HG03108 (cell line): ENCODE measurements around the gene NR3C2.

Source experiments
- ATAC-seq: cut with Tn5 transposase; IDR thresholded peaks from one replicate; pipeline ENCODE4 v1.9.1; 2021; ENCODE audit warnings: moderate library complexity; ENCODE audit not compliant: unreplicated experiment

NR3C2 gene

DNA sequence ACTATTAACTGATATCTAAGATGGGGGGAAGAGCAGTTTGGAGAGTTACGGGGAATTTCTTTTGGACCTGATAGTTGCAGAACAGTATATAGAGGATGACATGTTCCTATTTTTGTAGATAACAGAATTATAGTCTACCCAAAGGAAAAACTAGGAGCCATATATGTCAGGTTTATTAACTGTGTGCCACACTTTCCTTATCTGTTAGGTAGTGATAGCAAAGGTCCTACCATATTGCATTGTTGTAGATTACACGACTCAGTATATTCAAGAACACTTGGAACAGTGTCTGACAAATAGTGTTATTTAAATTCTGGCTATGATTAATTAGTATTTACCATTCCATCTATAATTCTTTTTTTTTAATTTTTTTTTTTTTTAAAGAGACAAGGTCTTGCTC, 175.3 kb downstream of the NR3C2 start:
- no peak for ATAC-seq

DNA sequence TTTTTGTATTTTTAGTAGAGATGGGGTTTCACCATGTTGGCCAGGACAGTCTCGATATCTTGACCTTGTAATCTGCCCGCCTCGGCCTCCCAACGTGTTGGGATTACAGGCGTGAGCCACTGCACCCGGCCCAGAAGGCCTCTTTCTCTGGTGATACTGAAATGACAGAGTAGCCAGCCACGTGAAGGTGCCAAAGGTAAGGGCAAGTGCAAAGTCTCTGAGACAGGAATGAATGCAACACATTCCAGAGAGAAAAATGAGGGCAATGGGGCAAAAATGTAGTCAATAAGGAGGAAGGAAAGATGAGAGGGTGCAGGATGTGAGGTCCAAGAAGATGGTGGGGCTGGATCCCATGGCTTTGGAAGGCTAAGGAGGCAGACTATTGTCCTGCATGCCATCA, 176.0 kb downstream of the NR3C2 start:
- ATAC-seq: no peak

DNA sequence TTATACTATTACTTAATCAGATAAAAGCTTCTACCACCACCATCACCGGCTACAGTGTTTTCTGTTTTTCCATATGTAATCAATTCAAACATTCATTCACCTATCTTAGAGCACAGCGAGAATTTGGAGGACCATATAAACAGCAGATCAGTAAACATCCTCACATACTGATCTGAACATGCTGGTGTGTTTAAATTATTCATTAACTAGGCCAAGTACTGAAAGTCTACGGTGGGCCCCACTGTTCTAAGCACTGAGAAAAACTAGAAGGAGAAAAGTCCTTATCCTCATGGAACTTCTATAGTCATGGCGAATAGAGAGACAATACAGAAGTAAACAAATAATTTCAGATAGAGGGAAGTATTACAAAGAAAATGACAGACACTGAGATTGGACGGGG, 176.6 kb downstream of the NR3C2 start:
- ATAC-seq: no peak

DNA sequence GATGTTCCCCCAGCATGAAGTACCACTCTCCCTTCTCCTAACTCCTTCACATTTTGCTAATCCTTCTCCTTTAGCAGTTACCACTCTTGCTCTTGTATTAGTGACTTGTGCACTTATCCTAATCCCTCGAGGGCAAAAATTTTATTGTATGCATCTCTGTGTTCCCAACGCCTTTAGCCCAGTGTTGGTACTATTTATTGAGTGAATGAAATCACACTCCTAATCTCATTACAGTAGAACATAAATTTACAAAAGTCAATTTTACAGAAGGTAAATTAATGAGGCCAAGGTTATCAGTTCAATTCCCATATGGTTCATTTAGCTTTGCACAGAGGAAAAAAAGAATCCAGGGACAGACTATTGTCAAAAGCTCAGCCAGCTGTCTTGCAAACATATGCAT, 178.4 kb downstream of the NR3C2 start:
- ATAC-seq: no peak

DNA sequence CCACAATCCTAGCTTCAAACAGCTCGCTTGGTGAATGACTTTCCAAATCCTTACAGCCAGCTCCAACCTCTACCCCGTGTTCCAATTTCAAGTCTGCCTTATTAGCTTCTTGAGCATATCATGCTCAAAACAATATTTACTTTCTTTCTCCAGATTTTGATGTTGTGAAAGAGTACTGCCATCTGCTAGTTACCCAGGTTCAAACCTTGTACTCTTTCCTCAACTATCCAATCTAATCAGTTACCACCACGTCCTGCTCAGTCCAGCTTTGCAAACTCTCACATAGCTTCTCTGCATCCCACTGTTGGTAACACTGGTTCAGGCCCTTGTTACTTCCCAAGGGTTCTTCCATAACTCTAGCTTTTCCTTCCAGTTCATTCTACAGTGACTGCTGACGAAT, 179.1 kb downstream of the NR3C2 start:
- ATAC-seq: no peak

DNA sequence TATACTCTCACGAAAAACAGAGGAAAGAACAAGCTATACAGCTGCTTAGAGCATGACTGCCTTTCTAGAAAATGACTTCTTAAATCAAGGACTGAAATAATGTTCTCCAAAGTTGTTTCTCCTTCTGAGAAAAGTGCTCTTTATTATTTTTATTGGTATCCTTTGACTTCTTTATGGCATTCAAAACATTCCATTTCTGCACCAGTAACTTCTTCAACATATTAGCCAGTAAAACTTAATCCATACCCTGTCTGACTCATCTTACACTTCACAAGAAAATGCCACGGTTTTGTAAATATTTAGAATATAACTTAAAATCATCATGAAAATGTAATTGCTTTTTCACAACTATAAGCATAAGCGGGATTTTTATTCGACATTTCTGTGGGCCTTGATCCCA, 180.4 kb downstream of the NR3C2 start:
- ATAC-seq: no peak

DNA sequence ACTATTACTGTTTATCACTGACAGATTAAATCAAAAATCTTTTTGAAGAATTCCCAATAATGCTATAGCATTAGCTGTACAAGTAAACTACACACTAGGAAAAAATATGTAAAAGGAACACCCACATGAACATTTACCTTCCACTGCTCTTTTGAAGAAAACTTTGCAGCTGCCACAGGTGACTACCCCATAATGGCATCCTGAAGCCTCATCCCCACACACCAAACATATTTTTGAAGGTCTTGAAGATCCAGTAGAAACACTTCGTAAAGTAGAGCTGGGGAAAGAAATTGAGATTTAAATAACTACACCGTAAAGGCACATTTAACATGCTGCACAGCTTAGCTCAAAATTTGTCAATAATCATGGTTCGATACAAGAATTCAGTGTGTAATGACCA, 182.4 kb downstream of the NR3C2 start:
- no peak for ATAC-seq

DNA sequence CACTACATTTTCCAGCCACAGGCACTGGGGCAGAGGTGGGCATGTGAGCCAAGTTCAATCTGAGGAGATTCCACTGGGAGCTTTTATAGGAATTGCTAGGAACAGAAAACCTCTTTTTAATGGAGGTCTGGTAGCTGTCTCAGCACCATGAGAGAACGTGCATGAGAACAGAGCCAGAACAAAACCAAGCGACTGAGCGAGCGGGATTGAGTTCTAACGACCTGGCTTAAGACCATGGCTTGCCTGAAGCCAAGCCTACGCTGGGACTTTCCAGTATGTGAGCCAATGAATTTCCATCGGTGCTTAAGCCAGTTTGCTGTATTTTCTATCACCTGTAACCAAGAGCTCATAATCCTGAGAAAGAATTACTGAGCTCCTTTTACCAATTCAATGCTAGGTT, 183.7 kb downstream of the NR3C2 start:
- ATAC-seq: no peak

DNA sequence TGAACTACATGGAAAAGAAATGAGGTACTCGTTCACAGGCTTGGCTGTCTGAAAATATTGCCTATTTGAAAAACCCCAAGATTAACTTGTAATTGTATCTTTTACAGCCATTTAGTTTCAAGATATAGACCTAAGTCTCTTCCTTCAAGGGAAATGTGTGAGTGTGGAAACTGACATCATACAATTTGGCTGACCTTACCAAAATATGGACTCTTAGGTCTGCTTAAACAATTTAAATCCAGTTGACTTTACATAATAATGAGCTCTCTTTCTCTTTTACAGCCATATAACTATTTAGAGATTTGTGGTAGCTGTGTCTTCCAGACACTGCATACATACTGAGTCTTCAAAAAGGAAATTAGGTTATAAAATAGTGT, 186.9 kb downstream of the NR3C2 start:
- ATAC-seq: no peak

DNA sequence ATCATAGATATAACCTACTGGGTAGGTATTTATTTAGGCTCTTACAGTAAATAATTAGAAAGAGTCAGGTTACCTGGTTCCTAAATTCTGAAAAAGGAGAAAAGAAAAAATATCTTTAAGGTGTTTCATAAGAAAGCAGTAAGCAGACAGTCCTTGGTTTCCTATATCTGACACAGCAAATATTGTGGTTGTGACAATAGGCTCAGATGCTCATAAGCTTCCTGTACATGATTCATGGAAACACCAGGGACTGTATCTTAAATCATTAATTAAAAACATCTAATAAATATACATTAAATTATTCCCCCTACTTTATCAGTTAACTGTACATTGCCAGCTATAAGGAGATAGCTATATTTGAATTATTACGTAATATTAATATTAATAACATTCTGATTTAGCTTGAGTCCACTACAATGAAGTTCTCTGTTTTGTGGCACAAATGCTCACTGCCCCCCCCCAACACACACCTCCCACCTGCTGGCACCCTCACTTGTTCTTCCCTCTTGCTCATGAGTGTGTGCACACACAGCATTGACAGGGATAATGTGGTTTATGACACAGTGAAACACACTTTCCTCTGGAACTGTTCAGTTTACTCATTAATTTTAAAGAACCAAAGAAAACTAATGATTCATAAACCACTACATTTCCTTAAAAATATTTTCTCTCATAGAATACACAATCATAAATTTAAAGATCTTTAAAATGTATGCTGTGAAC, 187.4 kb downstream of the NR3C2 start:
- ATAC-seq: no peak

DNA sequence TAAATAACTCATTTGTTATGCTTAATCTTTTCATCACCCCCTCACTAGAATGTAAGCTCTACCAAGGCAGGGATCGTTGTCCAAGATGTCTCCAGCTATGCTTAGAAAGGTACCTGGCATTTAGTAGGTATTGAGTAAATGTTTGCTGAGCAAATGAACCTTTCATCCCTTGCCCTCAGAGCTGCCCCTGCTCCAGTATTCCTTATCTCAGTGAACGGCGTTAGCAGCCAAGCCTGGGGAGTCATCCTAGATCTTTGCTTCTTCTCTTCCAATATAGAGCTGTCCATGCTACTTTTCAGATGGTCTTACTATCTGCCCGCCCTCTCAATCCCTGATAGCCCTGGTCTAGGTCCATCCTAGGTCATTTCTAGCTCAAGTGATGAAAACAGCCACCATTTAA, 188.4 kb downstream of the NR3C2 start:
- ATAC-seq: no peak

DNA sequence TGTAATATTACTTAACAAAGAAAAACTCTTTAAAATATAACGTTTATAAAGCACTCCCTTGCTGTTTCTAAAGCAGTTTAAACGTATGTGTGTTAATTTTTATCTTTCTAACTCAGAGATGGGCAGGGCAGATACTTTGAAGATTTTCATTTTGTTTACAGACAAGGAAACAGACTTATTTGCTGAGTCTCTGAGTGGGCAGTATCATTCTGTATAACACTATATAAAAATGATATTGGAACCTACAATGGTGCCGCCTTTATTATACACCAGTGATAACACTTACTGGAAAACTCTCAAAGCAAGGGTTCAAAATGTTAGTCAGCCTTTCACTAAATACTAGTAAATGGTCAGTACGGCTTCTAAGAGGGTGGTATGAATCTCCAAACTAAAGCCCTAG, 193.4 kb downstream of the NR3C2 start:
- ATAC-seq: no peak

DNA sequence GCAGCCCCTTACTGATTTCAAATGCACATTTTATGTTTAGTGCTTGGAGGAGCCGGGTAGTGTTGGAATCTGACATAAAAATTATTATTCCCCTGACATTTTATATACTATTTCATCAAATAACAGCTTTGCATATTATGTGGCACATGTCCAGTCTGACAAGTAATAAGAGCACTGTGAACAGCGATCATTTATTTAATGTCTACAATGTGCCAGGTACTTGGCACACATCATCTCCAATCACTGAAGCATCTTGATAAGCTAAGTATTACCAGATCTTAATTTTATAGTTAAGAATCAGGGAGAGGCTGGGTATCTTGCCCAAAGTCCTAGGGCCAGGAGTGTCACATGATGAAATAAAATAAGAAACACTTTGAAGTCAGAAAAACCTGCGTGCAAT, 197.2 kb downstream of the NR3C2 start:
- no peak for ATAC-seq

DNA sequence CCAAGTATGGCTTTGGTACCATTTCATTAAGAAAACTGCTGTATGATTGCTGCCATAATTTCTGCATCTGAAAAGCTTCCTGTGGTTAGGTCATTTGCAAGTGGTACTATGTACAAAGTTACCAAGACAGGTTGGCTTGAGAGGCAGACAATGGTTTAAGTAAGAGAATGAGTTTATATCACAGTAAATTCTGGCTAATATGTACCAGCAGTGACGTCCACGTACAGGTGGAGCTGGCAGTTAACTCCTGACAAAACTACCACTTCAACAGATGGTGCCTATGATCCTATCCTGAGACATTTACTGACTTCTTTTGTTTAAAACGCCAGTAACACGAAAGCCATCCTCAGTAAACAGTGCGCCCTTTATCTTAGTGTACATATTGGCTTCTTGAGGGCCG, 198.4 kb downstream of the NR3C2 start:
- no peak for ATAC-seq

DNA sequence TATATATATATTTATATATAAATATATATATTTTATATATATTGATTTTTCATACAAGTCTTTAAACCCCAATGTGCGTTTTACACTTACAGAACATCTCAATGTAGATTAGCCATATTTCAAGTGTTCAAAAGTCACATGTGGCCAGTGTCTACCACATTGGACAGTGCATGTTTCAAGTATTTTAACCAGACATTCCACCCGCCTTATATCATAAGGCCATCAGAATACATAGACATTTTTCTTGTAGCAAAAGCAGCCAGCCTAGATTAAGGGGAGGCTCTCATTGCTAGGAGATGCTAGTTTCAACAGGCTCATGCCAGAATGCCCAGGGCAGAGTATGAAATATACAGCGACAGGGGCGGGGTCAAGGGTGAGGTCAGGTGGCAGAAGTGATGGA, 202.0 kb downstream of the NR3C2 start:
- no peak for ATAC-seq

DNA sequence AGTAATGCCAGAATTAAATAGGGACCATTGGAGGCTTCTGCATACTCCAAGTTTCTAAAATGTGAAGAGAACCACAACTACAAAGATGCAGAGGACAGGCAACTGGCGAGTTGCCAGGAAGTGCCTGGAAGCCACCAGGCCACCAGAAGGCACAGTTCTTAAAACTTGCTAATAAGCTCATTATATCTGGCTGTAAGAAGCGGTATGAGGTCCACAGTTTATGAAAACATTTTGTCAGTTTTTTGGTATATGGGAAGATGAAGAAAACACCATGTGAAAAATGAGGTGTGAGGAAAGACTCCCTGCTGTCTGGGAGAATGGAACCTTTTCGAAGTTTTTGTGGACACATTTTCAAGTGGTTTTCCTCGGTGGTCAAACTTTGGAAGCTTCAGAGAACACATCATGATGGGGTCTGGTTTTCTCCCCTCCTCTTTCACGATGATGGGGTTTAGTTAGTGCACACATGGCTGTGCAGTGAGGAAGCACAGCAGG, 202.7 kb downstream of the NR3C2 start:
- no peak for ATAC-seq

DNA sequence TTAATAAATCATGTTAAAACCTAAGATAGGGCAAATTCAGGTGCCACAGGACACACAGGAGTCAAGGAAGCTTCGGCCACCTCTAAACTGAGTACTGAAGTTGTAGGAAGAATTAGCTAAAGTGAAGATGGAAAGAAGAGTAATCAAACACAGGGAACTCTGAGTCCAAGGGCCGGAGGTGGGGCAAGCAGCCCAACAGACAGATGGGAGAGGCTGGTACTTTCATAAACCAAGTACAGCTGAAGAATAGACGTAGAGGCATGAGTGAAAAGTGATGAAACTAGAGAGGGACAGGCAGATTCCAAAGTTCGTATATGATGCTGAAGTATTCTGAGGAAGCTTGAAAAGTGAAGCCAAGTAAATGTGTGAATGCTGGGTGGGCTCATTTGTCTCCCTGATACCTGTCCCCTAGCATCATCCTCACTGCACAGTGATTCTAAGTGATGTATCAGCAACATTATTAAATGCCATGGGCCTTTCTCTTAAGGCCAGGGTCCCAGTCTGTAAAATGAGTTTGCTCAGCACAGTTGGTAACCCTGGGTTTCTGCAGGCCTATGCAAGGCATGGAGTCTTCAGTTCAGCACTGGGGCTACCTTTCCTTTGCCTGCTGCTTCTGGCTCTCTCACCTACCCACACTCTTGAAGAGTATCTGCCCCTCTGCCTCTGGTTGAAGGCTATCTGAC, 203.3 kb downstream of the NR3C2 start:
- ATAC-seq: no peak

DNA sequence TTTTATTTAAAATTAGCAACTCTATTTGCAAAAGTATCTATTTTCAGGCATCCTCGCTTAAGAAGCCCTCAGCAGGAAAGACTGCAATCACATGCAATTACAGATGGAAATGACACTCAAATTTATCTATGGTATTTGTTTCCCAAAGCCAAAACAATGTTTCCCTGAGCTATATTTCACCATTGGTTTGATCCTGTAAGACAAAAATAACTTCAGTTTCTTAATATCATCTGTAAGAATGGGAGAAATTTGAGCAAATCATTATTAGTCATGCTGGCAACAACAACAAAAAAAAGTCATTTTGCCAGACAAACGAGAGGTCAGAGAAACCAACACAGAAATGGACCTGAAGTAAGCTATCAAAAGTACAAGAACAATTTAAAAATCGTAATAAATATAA, 204.1 kb downstream of the NR3C2 start:
- no peak for ATAC-seq

DNA sequence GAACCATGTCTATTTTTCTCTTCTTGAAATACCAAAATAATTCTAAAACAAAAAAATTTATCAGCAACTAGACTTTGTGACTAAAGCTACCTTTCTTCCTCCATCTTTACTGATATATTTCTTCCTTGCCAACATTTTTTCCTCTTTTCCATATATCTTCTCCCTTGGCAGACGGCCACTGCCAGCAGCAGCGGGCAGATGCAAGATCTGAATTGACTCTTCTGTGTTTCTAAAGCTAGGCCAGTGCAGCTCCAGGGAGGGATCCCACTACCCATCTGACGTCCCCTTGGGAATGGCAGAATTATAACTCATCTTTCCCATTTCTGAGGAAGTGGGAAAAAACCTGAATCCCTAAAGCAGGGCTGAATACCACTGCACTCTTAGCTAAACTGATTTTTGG, 206.4 kb downstream of the NR3C2 start:
- ATAC-seq: no peak

DNA sequence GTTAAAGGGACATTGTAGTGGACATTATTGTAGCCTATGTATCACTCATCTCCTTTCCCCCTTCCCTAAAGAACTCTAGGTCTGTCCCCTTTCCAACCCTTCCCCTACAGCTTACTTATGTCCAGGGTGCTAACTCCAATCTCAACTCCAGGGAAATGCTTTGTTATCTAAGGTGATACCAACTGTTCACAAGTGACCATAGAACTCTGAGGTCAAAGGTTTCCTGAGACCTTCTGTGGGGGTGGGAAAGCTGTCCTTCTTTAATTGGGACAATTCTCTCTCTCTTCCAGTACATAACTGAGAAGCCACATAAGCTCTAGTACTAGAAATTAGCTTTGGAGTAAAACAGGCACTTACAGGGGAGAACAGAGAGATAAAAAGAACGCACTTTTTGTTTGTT, 212.4 kb downstream of the NR3C2 start:
- ATAC-seq: no peak

DNA sequence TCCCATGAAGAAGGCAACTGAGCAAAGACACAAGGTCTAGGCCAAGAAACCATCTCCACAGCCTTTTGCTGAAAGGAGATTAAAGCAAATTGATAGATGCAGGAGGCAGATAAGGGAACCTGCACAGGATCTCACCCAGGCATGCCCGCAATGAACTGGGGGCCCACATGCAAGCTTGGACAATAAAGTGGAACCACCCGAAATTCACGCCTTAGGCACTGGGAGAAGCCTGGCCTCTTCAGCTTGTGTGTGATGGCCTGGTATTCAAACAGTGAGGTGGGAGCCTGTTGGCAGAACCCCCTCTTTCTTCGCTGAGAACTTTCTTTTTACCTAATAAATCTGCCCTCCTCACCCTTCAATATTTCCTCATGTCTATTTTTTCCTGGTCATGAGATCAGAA, 213.2 kb downstream of the NR3C2 start:
- no peak for ATAC-seq

DNA sequence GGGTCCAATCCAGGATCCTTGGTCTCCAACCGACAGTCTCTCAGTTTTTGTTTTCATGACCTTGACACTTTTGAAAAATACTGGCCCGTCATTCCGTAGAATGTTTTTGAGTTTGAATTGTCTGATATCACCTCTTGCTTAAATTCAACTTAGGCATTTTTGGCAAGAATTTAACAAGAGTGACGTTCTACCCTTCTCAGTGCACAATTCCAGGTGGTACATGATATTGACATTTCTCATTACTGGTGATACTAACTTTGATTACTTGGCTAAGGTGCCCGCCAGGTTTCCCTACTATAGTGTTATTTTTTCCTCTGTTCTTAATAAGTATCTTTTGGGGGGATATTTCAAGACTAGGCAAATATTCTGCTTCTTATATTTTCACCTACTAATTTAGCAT, 215.1 kb downstream of the NR3C2 start:
- ATAC-seq: no peak

DNA sequence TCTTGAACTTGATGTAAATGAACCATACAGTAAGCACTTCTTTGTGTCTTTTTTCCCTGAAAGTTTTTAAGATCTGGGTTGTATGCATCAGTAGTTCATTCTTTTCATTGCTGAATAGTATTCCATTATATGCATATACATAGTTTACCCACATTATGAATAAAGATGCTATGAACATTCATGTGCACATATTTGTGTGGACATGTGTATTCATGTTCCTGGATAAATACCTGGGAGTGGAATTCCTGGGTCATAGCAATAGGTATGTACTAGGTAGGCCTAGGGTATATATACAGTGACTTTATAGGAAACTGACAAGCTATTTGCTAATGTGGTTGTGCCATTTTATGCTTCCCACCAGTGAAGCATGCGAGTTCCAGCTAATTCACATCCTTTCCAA, 215.9 kb downstream of the NR3C2 start:
- no peak for ATAC-seq
